GM13977 (cell line): Measurements from ENCODE around the gene FTSJ1.

Source experiments
- DNase-seq: peaks from one replicate; pipeline ENCODE4 v3.0.0; 2012; ENCODE audit warnings: low spot score
- CTCF ChIP-seq: IDR thresholded peaks from 2 replicates; pipeline ENCODE4 v1.5.1; 2012; ENCODE audit warnings: mild to moderate bottlenecking, control low read depth; ENCODE audit not compliant: insufficient read depth; ENCODE audit errors: extremely low read depth, missing control alignments
- in situ Hi-C: fragments of 300-500 bp; cut with MboI; formaldehyde crosslinking; loops from one replicate; pipeline ENCODE4 v1.12.0; 2022; ENCODE audit warnings: low sequenced_read_pairs, low pct_unique_long_range_greater_than_20kb, mixed read lengths, inconsistent platforms; ENCODE audit not compliant: unreplicated experiment

Gene FTSJ1

GRCh38 chrX:48482526-48482925 lies 6.5 kb downstream of the FTSJ1 start:
- no peak for TF ChIP-seq CTCF
- in situ Hi-C loops = loop anchor here (25.0 kb wide), 1 partner anchor 395 kb away; no protein-coding TSS in a partner anchor
- DNase-seq = no peak

DNA sequence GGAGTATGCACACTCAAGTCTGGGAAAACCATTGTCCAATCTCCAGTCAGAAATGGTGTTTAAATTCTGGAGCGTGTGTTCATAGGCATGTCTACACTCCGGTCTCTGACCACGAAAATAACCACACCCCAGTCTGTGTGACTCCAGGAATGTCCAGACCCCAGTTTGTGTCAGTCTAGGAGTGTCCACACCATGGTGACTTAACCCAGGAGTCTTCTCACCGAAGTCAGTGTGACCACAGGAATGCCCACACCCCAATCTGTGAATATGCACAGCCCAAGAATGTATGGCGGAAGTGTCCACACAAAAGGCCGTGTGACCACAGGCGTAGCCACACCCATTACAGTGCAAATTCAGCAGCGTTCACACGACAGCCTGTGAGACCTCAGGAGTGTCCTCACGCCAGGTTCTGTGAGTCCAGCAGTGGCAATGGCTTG lies 11.4 kb downstream of the FTSJ1 start:
- no peak for TF ChIP-seq CTCF
- DNase-seq = no peak
- in situ Hi-C loops = loop anchor here (25.0 kb wide), 1 partner anchor 400 kb away; no protein-coding TSS in a partner anchor

DNA sequence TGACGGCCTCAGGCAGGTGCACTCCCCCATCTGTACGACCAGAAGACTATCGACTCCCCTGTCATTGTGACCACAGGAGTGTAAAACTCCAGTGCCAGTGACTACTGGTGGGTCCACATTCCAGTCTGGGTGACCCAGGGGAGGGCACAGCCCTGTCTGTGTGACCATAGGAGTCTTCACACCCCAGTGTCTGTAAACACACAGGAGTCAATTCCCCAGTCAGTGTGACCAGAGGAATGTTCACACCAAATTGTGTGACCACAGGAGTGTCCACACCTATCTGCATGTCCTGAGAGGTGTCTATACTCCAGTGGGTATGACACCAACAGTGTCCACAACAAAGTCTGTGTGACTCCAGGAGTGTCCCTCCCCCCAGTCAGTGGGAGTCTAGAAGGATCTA lies 12.0 kb downstream of the FTSJ1 start:
- in situ Hi-C loops = loop anchor here (25.0 kb wide), 1 partner anchor 401 kb away; no protein-coding TSS in a partner anchor
- no peak for DNase-seq
- no peak for TF ChIP-seq CTCF

GRCh38 chrX:48489296-48489695 lies 13.3 kb downstream of the FTSJ1 start:
- TF ChIP-seq CTCF = no peak
- DNase-seq = no peak
- in situ Hi-C loops = loop anchor here (25.0 kb wide), 1 partner anchor 402 kb away; no protein-coding TSS in a partner anchor

DNA sequence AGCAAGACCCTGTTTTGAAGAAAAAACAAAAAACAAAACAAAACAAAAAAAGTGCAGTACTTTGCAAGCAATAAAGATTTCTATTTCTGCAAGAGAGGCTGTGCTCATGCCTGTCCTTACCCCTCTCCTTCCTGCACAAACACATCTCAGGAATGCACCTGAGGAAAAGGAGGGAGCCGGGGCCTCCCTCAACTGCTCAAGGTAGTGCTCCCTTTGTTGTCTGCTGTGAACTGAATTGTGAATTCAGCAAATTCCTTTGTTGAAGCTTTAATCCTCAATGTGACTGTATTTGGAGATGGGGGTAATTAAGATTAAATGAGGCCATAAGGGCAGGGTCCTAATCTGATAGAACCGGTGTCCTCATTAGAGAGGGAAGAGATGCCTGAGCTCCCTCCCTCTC lies 13.9 kb downstream of the FTSJ1 start:
- no peak for TF ChIP-seq CTCF
- in situ Hi-C loops = loop anchor here (25.0 kb wide), 1 partner anchor 403 kb away; no protein-coding TSS in a partner anchor
- DNase-seq = no peak

DNA sequence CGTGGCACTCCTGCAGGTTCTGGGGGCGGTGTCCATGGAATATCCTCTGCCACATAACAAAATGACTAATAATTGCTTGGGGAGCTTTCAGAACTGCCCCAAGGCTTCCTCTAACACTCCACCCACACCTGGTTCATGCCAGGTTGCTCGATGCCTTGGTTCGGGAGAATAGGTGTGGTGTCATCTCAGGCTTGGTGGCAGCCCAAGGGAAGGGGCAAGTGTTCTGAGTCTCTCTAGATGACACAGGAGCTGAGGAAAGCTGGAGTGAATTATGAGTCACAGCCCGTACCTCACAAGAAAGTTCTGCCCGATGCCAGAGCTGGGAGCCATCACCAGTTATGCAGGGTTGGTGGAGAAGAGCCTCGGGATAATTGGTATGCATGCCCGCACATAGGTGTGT lies 14.7 kb downstream of the FTSJ1 start:
- DNase-seq = no peak
- in situ Hi-C loops = loop anchor here (25.0 kb wide), 1 partner anchor 403 kb away; no protein-coding TSS in a partner anchor
- TF ChIP-seq CTCF = no peak
